CD4-positive, alpha-beta T cell treated with Interleukin-6 for 4 hours (primary cell): ENCODE data around the gene TNS2.
"Not testable (repeated sequence)": the region's sequence is repeated elsewhere in the genome, so short reads cannot be mapped to it uniquely, and the experiment has no call there.

ENCODE experiments used
- DNase-seq: peaks from one replicate; pipeline ENCODE4 v3.0.0-alpha.2; 2020; ENCODE audit warnings: mixed read lengths

Gene TNS2, protein sequence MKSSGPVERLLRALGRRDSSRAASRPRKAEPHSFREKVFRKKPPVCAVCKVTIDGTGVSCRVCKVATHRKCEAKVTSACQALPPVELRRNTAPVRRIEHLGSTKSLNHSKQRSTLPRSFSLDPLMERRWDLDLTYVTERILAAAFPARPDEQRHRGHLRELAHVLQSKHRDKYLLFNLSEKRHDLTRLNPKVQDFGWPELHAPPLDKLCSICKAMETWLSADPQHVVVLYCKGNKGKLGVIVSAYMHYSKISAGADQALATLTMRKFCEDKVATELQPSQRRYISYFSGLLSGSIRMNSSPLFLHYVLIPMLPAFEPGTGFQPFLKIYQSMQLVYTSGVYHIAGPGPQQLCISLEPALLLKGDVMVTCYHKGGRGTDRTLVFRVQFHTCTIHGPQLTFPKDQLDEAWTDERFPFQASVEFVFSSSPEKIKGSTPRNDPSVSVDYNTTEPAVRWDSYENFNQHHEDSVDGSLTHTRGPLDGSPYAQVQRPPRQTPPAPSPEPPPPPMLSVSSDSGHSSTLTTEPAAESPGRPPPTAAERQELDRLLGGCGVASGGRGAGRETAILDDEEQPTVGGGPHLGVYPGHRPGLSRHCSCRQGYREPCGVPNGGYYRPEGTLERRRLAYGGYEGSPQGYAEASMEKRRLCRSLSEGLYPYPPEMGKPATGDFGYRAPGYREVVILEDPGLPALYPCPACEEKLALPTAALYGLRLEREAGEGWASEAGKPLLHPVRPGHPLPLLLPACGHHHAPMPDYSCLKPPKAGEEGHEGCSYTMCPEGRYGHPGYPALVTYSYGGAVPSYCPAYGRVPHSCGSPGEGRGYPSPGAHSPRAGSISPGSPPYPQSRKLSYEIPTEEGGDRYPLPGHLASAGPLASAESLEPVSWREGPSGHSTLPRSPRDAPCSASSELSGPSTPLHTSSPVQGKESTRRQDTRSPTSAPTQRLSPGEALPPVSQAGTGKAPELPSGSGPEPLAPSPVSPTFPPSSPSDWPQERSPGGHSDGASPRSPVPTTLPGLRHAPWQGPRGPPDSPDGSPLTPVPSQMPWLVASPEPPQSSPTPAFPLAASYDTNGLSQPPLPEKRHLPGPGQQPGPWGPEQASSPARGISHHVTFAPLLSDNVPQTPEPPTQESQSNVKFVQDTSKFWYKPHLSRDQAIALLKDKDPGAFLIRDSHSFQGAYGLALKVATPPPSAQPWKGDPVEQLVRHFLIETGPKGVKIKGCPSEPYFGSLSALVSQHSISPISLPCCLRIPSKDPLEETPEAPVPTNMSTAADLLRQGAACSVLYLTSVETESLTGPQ (N-terminal part only)

DNA sequence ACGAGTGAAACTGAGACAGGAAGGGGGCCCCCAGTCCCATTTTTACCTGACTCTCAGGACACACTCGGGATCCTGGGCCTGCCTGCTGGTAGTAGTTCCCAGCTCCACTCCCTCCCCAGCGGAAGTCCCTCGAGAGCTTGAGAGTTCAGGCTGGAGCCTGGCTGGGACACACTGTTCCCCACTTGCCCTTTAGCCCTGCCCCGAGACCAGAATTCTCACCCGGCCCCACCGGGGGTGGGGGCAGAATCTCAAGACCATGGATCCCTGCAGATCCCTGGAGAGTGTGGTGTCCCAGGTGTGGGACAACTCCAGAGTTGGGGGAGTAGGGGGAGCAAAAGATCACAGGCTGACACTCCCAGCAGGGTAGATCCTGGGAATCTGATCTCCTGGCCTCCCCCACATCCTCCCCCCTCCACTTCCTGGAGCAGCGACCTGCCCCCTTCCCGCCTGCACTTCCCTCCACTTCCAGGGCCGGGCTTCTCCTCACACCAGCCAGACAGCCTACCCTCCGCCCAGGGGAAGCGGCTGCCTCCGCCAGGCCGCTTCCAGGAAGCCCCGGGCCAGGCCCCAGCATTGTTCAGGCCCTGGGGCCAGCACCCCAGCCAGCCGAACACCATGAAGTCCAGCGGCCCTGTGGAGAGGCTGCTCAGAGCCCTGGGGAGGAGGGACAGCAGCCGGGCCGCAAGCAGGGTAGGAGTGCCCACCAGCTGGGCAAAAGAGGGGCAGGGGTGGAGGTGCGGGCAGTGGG is at the start of gene TNS2:
TSS of gene TNS2 (plus strand) at position 495 of the 748 bp plus-strand sequence. CDS start at position 616, 121 bp downstream.
- DNase-seq = no peak

DNA sequence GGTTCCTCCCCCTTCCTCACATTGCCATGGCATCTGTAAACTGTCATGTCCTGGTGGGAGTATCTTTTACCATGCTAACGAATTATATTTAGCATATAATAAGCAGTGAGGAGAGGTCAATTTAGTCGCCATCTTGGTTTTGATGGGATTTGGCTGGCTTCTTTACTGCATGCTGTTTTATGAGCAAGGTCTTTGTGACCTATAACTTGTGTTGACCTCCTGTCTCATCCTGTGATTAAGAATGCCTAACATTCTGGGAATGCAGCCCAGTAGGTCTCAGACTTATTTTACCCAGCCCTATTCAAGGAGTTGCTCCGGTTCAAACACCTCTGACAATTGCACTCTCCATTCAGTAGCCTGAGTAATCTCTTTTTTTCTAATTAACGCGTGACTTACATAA is 45.7 kb upstream of the TNS2 start:
- DNase-seq = no peak

- no peak for DNase-seq
These were observed 45.3 kb upstream of the TNS2 start for GRCh38 chr12:53004582-53004981.

GRCh38 chr12:53005215-53005985 is 44.5 kb upstream of the TNS2 start:
- no peak for DNase-seq

DNA sequence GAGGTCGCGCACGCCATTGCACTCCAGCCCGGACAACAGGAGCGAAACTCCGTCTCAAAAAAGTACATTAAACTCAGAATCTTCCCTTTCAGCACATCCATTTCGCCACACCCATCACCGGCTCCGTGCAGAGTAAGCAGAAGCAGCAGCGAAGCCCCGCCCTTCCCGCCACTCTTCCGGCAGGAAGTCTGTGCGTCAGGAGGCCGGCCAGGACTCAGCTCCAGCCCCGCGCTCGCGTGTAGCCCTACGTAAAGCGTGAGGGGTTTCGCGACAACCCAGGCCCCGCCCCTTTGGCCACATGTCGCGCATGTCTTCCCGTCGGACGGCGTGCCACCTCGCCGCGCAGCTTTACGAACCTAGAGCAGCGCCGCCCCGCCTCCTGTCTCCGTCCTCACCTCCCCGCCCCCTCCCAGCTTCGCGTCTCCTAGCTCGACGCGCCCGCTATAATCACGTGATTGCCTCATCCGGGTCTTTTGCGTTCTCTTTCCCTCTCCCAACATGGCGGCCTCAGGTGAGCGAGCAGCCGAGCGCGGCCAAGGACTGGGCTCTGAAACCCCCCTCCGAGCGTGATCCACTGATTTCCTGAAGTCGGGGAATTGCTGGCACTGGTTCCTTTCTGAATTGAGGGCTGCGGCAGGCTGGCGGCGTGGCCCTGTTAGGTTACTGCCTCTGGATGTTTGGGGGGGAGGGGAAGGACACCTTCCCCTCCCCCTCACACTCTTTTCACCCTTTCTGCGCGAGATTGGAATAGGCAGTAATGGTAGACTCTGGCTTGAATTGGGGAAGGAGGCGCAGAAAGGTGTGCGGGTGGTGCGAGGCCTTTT is 43.7 kb upstream of the TNS2 start, which contains the start of gene EIF4B:
TSS of gene EIF4B (plus strand) at position 471 of the 824 bp plus-strand sequence. CDS start at position 499, 28 bp downstream.
- peak; percentile 100 for DNase-seq

- DNase-seq = peak; percentile 78
These were observed 43.0 kb upstream of the TNS2 start for GRCh38 chr12:53006810-53007309.

DNA sequence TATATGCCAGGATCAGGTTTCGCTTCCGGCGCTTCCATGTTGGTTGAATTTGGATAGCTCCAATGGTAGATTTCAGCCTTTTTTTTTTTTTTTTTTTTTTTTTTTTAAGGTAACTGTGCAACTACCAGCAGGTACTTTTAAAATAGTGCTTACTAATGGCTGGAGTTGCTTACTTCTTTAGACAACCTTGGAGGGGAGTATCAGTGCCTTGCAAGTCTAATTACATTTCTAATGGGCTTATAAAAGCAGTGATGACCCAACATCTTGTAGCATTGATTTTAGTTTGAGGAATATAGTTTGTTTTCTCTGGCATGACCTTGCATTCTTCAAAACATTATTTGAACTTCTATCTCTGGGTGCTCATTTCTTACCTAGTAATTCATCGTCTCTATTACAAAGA is 42.5 kb upstream of the TNS2 start:
- no peak for DNase-seq

DNA sequence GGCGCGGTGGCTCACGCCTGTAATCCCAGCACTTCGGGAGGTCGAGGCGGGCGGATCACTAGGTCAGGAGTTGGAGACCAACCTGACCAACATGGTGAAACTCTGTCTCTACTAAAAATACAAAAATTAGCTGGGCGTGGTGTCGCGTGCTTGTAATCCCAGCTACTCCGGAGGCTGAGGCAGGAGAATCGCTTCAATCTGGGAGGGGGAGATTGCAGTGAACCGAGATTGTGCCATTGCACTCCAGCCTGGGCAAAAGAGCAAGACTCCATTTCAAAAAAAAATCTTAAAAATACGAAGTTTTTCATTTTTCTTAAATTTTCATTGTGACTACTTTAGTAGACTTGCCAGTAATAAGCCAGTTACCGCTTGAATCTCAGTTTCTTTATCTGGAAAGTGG is 41.1 kb upstream of the TNS2 start:
- not testable (repeated sequence) for DNase-seq

DNA sequence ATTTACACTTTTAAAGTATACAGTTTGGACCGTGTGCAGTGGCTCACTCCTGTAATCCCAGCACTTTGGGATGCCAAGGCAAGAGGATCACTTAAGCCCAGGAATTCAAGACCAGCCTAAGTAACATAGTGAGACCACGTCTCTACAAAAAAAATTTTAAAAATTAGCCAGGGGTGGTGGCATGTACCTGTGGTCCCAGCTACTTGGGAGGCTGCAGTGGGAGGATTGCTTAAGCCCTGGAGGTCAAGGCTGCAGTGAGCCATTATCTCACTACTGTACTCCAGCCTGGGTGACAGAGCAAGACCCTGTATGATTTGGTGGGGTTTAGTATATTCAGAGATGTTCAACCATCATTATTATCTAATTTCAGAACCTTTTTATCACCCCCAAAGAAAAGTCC is 38.9 kb upstream of the TNS2 start:
- DNase-seq = no peak

GRCh38 chr12:53011889-53012288 is 38.0 kb upstream of the TNS2 start:
- DNase-seq = no peak

GRCh38 chr12:53012928-53013327 is 36.9 kb upstream of the TNS2 start:
- DNase-seq = no peak

DNA sequence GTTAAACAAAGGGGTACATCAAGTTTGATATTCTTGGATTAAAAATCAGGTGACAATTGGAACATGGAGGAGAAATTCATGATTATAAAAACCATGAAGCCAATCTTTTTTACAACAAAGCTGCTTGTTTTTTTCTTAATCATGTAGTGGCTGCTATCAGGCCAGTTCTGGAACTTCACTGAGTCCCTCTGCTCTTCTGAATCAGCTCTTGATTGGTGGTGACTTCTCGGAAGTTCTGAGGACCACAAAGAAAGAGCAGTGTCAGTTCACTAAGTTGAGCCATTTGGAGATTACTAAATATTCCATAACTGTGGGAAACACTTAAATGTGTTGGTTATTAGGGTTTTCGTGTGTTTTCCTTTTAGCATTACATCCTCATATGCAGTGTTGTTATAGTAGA is 35.2 kb upstream of the TNS2 start:
- DNase-seq = no peak

GRCh38 chr12:53025250-53025649 is 24.6 kb upstream of the TNS2 start:
- DNase-seq = no peak

DNA sequence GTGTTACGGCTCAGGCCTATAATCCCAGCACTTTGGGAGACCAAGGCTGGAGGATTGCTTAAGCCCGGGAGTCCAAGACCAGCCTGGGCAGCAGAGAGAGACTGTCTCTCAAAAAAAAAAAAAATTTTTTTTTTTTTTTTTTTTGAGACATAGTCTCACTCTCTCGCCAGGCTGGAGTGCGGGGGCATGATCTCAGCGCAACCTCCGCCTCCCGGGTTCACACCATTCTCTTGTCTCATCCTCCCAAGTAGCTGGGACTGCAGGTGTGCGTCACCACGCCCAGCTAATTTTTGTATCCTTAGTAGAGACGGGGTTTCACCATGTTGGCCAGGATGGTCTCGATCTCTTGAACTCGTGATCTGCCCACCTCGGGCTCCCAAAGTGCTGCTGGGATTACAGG is 22.9 kb upstream of the TNS2 start:
- not testable (repeated sequence) for DNase-seq

DNA sequence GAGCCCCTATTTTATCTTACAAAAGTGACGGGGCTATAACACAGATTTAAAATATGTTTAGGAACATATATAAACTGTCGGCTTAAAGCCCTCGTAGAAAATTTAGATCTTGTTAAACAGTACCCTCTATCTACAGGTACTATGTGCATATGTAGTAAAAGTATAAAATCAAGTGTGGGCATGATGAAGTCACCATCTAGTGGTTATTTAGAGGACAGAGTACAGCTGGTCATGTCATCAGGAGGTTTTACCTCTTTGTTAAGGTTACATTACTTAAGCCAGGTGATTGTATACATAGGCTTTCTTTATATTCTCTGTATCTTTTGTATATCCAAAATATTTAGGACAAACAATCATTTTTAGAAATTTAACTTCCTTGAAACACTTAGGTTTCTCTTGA is 18.2 kb upstream of the TNS2 start:
- DNase-seq = no peak

DNA sequence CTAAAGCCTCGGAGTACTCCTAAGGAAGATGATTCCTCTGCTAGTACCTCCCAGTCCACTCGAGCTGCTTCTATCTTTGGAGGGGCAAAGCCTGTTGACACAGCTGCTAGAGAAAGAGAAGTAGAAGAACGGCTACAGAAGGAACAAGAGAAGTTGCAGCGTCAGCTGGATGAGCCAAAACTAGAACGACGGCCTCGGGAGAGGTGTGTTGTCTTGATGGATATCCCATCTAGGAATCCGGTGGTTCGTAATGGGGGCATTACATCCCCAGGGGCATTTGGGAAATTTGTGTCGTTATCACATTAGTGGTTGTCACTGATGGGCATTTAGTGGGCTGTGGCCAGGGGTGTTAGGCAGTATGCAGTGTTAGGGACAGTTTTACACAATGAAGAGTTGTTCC is 16.0 kb upstream of the TNS2 start:
- DNase-seq = not testable (repeated sequence)

GRCh38 chr12:53034459-53034858 is 15.4 kb upstream of the TNS2 start:
- no peak for DNase-seq

DNA sequence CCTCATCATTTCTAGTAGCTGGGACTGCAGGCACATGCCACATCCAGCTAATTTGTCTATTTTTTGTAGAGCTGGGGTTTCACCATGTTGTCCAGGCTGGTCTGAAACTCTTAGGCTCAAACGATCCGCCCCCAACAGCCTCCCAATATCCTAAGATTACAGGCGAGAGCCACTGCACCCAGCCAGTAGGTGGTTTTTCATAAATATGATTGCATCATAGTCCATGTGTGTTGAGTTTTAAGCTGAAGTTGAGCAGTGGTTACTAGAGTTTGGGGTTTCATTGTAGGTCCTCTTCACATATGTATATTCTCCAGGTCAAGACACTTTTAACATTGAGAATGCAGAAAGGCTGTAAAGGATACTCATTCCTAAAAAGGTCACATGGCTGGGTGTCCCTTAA is 13.1 kb upstream of the TNS2 start:
- DNase-seq = no peak

DNA sequence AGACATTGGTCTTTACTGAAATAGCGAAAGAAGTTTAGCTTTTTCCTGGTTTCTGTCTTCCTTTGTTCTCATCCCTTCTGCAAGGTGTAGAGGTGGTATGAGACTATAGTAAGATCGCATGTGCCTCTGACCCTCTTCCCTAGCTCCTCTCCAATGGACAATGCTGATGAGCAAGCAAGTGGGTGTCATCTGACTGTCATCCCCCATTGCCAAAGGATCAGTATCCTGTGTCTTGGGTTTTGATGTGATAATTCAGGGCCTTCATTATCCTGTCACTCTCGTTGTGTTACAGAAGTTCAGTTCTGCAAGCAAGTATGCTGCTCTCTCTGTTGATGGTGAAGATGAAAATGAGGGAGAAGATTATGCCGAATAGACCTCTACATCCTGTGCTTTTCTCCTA is 10.0 kb upstream of the TNS2 start:
- DNase-seq = no peak
